Stimulated activated CD8-positive, alpha-beta memory T cell treated with anti-CD3 and anti-CD28 coated beads, Interleukin-4, amount 100 ng/mL, for 1 hour (primary cell): Measurements from ENCODE around the gene RNASEH2A.

Experiments
- DNase-seq, 2 donors: peaks; one replicate each; pipeline ENCODE4 v3.0.0-alpha.2; 2020; ENCODE audit warnings: low read depth in 2 of 2, low spot score in 1 of 2

RNASEH2A gene

DNA sequence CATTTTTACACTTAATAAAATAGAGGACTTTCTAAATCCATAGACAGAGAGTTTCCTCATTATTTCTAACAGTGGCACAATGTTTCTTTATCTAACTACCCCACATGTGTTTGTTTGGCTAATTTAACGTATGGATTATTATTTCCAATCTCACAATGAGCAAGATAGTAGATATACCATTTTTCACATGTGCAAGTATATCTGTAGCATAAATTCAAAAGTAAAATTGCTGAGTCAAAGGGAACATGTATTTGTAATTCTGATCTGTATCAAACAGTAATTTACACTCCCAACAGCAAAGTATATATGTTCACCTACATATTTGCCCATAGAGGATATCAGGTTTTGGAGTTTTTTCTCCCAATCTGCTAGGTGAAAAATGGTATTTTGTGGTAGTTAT is 50.3 kb downstream of the RNASEH2A start:
- no peak for DNase-seq

DNA sequence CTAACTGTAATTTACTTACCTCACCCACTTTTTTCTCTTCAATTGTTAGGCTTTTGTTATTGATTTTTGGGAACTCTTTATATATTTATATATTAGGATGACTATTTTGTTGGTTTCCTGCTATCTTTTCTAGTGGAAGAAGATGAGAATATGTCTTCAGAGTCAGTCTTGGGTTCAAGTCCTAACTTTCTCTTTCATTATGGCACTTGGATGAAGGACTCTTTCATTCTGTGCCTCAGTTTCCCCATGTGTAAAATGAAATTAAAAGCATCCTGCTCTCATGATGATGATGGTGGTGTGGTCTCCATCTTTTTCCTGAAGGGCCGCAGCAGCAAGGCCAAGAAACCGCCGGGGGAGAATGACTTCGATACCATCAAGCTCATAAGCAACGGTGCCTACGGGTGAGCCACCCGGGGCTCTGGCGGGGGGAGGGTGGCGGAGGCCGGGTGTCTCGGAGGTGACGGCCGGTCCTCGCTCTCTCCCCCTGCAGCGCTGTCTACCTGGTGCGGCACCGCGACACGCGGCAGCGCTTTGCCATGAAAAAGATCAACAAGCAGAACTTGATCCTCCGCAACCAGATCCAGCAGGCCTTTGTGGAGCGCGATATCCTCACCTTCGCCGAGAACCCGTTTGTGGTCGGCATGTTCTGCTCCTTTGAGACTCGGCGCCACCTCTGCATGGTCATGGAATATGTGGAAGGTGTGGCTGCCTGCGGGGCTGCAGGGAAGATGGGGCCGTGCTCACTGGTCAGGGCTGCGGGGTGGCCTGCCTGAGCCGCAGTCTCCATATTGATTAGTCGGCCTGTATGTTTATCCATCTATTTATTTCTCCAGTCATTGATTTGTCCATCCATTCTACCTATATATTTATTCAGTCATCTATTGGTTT is 51.9 kb downstream of the RNASEH2A start:
- DNase-seq: no peak

DNA sequence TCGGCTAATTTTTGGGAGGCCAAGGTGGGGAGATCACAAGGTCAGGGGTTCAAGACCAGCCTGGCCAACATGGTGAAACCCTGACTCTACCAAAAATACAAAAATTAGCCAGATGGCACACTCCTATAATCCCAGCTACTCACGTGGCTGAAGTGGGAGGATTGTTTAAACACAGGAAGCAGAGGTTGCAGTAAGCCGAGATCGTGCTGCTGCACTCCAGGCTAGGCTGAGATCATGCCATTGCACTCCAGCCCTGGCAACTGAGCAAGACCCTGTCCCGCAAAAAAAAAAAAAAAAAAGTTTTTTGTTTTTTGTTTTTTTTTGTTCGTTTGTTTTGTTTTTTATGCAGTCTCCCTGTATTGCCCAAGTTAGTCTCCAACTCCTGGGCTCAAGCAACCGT is 53.2 kb downstream of the RNASEH2A start:
- no peak for DNase-seq
